Lower leg skin (tissue), 3 donors: ENCODE results near the gene RASA1.

Source experiments
- POLR2A ChIP-seq, 2 donors: fragments of 450-650 bp; IDR thresholded peaks; one replicate each; pipeline ENCODE4 v1.6.1; 2016 to 2017; ENCODE audit warnings: antibody characterized with exemption in 2 of 2, mild to moderate bottlenecking in 1 of 2, moderate library complexity in 1 of 2
- TF ChIP-seq, protein P1 (sequence below), 3 donors: fragments of 450-650 bp; IDR thresholded peaks; one replicate each; pipeline ENCODE4 v1.5.1; 2016; ENCODE audit warnings: antibody characterized with exemption in 3 of 3, mild to moderate bottlenecking in 3 of 3, moderate library complexity in 2 of 3

GRCh38 chr5:87361536-87362213, 94.0 kb downstream of the RASA1 start:
- TF ChIP-seq, protein P1, sequence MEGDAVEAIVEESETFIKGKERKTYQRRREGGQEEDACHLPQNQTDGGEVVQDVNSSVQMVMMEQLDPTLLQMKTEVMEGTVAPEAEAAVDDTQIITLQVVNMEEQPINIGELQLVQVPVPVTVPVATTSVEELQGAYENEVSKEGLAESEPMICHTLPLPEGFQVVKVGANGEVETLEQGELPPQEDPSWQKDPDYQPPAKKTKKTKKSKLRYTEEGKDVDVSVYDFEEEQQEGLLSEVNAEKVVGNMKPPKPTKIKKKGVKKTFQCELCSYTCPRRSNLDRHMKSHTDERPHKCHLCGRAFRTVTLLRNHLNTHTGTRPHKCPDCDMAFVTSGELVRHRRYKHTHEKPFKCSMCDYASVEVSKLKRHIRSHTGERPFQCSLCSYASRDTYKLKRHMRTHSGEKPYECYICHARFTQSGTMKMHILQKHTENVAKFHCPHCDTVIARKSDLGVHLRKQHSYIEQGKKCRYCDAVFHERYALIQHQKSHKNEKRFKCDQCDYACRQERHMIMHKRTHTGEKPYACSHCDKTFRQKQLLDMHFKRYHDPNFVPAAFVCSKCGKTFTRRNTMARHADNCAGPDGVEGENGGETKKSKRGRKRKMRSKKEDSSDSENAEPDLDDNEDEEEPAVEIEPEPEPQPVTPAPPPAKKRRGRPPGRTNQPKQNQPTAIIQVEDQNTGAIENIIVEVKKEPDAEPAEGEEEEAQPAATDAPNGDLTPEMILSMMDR (IDR thresholded peaks at IDR 0.05): no peak
- no peak for TF ChIP-seq POLR2A (IDR thresholded peaks at IDR 0.05)
